NCI-H748 (cell line): ENCODE measurements around the gene PRR13.
A peak's percentile ranks its signal among the peaks of the same experiment; 100 is the strongest.
"Not testable (repeated sequence)": the region's sequence is repeated elsewhere in the genome, so short reads cannot be mapped to it uniquely, and the experiment has no call there.

Experiments used
- DNase-seq: peaks from one replicate; lab custom pipeline; 2025; ENCODE audit not compliant: unreplicated experiment; lab: John Stamatoyannopoulos, UW

The PRR13 gene, protein sequence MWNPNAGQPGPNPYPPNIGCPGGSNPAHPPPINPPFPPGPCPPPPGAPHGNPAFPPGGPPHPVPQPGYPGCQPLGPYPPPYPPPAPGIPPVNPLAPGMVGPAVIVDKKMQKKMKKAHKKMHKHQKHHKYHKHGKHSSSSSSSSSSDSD

GRCh38 chr12:53441040-53441833, at the start of gene PRR13:
TSS of gene PRR13 (plus strand) at chr12:53441734. CDS start at chr12:53442715, 981 bp downstream.
- DNase-seq, result peak; percentile 99

DNA sequence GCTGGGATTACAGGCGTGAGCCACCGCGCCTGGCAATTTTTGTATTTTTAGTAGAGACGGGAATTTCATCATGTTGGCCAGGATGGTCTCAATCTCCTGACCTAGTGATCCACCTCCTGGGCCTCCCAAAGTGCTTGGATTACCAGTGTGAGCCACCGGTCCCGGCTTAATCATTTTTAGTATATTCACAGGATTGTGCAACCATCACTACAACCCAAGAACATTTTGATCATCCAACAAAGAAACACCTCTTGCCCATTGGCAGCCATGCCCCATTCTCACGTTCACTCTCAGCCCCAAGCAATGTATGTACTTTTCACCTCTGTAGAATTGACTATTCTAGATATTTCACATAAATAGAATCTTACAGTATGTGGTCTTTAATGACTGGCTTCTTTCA, 41.6 kb upstream of the PRR13 start:
- no peak for DNase-seq

DNA sequence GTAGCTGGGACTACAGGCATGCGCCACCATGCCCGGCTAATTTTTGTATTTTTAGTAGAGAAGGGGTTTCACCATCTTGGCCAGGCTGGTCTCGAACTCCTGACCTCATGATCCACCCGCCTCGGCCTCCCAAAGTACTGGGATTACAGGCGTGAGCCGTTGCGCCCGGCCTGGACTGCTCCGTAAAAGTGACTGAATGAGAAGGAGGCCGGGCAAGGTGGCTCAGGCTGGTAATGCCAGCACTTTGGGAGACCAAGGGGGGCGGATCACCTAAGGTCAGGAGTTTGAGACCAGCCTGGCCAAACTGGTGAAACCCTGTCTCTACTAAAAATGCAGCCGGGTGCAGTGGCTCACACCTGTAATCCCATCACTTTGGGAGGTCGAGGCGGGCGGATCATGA, 39.2 kb upstream of the PRR13 start:
- not testable (repeated sequence) for DNase-seq

DNA sequence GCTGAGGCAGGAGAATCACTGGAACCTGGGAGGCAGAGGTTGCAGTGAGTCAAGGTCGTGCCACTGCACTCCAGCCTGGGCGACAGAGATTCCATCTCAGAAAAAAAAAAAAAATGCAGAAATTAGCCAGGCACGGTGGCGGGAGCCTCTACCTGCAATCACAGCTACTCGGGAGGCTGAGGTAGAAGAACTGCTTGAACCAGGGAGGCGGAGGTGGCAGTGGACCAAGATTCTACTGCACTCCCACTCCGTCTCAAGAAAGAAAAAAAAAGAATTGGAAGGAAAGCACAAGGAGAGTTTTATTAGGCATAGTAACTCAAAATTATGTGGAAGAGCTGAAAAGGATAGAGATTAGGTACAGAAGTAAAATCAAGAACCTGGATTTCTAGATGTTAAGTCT, 38.7 kb upstream of the PRR13 start:
- no peak for DNase-seq

- DNase-seq, result no peak
These were observed 30.6 kb upstream of the PRR13 start for GRCh38 chr12:53410951-53411350.

DNA sequence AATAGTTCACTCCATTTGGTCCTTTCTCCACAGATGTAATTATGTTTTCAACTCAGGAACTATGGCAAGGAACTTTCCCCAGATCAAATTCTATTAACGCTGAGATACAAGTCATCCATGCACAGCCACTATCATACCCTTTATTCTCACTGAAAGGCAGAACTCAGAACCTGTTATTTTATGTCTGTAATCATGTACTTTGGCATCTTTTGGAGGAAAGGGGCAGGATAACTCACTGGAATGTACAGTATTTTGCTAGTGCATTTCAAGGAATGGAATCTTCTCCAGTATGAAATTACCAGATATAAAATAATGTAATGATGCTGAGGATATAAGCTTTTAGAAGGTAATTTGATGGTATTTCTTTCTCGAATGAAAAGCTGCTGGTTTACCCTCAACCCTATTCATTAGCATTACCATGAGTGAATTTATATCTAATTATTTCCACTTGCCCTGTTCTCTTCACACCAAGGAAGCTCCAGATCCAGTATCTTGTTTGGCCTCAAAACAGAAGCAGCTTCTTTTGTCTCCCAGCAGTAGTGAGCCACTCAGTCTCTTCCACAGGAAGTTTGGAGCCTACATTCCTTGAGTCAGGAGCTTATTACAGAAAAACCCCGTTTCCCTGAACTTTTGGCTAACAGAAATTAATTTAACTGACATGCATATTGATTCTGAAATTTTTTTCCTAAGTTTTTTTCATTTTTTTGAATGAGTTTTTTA, 27.9 kb upstream of the PRR13 start:
- no peak for DNase-seq

GRCh38 chr12:53414756-53415417, 26.6 kb upstream of the PRR13 start:
- no peak for DNase-seq

GRCh38 chr12:53415752-53416389, 25.7 kb upstream of the PRR13 start:
- DNase-seq, result peak; percentile 34

GRCh38 chr12:53417291-53417816, 24.2 kb upstream of the PRR13 start:
- DNase-seq, result not testable (repeated sequence)

DNA sequence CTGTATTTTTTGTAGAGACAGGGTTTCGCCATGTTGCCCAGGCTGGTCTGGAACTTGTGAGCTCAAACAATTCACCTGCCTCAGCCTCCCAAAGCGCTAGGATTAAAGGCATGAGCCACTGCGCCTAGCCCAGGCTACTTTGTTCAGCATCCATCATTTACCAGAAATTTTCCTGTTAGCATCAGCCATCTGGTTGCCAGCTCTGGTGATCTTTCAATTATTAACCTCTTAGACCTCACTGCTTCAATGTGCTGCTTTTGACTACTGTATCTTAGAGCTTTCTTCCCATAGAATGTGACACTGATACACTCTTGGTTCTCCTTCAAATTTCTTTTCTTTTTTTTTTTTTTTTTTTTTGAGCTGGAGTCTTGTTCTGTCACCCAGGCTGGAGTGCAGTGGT, 23.3 kb upstream of the PRR13 start:
- no peak for DNase-seq

DNA sequence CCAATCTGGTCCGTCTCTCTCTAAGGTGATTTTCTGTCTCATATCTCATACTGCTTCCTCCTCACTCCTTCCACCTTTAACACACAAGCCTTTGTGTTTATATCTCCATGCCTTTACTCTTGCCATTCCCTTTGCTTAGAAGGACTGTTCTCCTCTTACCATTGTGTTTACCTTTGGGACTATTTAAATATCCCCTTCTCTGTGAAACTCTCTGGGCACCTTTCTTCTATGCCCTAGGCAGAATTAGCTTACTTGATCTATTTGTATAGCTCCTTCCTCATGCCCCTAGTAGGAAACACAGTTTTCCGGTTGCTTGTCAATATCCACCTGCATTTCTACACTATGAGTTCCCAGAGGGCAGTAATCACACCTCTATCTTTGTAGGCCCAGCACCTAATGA, 21.8 kb upstream of the PRR13 start:
- DNase-seq, result no peak

- not testable (repeated sequence) for DNase-seq
These were observed 19.3 kb upstream of the PRR13 start for GRCh38 chr12:53422247-53422646.

- DNase-seq, result no peak
These were observed 17.9 kb upstream of the PRR13 start, which contains the start of gene AMHR2 for GRCh38 chr12:53423597-53423996. TSS of gene AMHR2 (plus strand) at chr12:53423855. CDS start at chr12:53423935, 80 bp downstream.

DNA sequence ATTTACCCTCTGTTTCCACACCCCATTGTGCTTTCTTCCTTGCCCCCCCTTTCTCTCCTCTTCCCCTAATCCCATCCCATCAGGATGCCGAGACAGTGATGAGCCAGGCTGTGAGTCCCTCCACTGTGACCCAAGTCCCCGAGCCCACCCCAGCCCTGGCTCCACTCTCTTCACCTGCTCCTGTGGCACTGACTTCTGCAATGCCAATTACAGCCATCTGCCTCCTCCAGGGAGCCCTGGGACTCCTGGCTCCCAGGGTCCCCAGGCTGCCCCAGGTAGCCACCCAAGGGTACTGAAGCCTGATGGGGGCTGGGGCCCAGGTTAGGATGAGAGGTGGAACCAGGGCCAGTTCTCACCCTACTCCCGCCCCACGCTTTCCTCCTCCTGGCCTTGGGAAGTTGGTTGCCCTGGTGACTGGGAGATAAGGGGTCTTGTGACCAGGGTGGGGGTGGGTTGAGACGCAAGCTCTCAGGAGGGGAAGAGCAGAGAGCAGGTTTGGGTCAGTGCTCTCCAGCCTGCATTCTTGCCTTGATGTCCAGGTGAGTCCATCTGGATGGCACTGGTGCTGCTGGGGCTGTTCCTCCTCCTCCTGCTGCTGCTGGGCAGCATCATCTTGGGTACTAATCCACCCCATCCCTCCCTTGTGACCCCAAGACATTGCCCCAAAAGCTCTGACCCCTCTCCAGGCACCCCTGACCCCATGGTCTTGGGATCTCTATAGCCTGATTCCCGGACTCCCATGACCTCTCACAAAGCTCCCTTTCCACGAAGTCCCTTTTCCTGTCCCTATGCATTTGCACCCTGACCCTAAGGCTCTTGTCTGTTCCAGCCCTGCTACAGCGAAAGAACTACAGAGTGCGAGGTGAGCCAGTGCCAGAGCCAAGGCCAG, 16.7 kb upstream of the PRR13 start:
- DNase-seq, result no peak

- DNase-seq, result no peak
These were observed 15.9 kb upstream of the PRR13 start for GRCh38 chr12:53425515-53426150.

- no peak for DNase-seq
These were observed 13.5 kb upstream of the PRR13 start for GRCh38 chr12:53427905-53428594.

GRCh38 chr12:53428741-53429140, 12.8 kb upstream of the PRR13 start:
- no peak for DNase-seq

GRCh38 chr12:53430116-53430515, 11.4 kb upstream of the PRR13 start:
- no peak for DNase-seq

DNA sequence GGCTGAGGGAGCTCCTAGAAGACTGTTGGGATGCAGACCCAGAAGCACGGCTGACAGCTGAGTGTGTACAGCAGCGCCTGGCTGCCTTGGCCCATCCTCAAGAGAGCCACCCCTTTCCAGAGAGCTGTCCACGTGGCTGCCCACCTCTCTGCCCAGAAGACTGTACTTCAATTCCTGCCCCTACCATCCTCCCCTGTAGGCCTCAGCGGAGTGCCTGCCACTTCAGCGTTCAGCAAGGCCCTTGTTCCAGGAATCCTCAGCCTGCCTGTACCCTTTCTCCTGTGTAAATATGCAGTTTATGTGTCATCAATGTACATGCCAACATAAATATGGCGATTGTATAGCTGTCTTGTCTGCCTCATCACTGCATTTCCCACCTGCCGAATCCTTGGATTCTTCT, 10.3 kb upstream of the PRR13 start:
- no peak for DNase-seq
